PC-3 (cell line): ENCODE measurements around the gene GIGYF2.

Experiments
- EZH2 ChIP-seq: fragments of 300-600 bp; sonication (generic); IDR thresholded peaks from one replicate; pipeline ENCODE4 v1.6.1; 2017; ENCODE audit warnings: antibody characterized with exemption, mild to moderate bottlenecking, low read length; ENCODE audit not compliant: unreplicated experiment
- TF ChIP-seq, protein P1 (sequence below): fragments of 300-600 bp; sonication (generic); conservative IDR thresholded peaks from 2 replicates; pipeline ENCODE4 v1.5.1; 2017; ENCODE audit warnings: antibody characterized with exemption, low read depth, mild to moderate bottlenecking, low read length

DNA sequence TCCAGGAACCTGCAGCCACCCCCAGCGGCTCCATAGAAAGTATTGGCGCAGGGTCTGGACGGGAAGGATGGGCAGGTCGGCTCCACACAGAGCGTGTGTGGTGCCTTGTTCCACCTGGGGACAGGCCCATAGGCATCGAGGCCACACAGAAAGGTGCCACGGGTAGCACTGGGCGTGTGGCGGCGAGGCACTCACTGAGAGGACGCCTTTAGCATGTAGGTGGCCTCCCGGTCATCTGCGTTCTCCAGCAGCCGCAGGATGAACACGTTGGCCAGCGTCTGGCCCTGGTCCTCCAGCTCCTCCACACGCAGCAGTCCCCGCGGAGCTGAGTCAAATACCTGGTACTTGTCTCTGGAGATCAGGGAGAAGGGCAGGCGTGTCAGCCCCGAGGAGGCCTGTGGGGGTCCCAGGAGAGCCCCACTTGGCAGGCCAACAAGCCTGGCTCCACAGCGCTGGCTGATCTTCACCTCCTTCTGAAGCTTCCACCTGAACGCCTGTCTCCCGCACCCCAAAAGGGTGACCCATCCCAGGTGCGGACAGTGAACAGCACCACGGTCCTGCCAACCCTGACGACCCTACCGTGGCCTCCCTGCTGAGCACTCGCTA lies 186.1 kb downstream of the GIGYF2 start:
- TF ChIP-seq, protein P1, sequence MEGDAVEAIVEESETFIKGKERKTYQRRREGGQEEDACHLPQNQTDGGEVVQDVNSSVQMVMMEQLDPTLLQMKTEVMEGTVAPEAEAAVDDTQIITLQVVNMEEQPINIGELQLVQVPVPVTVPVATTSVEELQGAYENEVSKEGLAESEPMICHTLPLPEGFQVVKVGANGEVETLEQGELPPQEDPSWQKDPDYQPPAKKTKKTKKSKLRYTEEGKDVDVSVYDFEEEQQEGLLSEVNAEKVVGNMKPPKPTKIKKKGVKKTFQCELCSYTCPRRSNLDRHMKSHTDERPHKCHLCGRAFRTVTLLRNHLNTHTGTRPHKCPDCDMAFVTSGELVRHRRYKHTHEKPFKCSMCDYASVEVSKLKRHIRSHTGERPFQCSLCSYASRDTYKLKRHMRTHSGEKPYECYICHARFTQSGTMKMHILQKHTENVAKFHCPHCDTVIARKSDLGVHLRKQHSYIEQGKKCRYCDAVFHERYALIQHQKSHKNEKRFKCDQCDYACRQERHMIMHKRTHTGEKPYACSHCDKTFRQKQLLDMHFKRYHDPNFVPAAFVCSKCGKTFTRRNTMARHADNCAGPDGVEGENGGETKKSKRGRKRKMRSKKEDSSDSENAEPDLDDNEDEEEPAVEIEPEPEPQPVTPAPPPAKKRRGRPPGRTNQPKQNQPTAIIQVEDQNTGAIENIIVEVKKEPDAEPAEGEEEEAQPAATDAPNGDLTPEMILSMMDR = no peak
- TF ChIP-seq EZH2 = no peak
